Activated CD4-positive, CD25-positive, alpha-beta regulatory T cell treated with anti-CD3 and anti-CD28 coated beads, Interleukin-2, amount 50 U/mL, for 16 hours (primary cell): Measurements from ENCODE around the gene POLRMT.
A peak's percentile ranks its signal among the peaks of the same experiment; 100 is the strongest.
"Not testable (repeated sequence)": the region's sequence is repeated elsewhere in the genome, so short reads cannot be mapped to it uniquely, and the experiment has no call there.

Experiments used
- DNase-seq: peaks from one replicate; pipeline ENCODE4 v3.0.0-alpha.2; 2020; ENCODE audit warnings: low read depth, low spot score

Gene POLRMT

GRCh38 chr19:611481-611868 lies 21.9 kb downstream of the POLRMT start:
- peak; percentile 36 for DNase-seq

DNA sequence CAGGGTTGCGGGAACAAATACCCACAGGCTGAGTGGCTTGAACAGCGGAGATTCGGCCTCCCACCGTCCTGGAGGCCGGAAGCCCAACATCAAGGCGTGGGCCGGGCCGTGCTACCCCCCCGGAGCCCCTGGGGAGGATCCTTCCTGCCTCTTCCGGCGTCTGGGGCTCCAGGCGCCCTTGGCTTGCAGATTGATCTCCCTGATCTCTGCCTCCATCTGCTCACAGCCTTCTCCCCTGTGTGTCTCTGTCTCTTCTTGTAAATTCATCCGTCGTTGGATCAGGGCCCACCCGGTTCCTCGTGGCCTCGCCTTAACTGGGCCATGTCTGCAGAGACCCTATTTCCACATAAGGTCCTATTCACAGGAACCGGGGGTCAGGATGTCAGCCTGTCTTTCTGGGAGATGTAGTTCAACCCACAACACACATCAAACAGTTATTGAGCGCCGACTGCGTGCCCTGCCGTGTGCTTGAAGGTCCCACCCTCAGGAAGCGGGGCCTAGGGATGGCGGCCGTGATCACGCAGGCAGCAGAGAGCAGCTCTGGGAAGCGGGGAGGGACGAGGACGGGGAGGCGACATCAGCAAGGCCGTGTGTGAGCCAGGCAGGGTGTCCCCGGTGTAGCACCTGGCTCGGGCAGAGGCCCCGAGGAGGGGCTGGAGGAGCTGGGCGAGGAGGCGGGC lies 22.4 kb downstream of the POLRMT start:
- DNase-seq, result no peak

- DNase-seq, result no peak
Observed at GRCh38 chr19:610071-610800, 23.1 kb downstream of the POLRMT start.

DNA sequence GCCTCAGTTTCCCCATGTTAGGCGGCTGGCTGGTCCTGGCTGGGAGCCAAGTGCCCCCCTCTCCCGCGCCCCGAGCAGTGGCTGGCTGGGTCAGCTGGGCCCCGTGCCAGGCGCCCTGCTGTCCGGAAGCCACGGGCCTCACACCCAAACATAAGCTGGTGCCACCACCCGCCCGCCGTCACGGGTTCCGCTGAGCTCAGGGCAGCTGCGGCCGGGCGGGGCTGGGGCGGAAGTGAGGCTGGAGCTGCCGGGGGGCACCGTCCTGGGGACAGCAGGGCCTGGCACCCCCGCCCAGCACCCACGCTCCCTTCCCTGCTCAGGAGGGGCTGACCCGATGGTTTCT lies 24.4 kb downstream of the POLRMT start:
- DNase-seq, result no peak

GRCh38 chr19:608155-609003 lies 25.0 kb downstream of the POLRMT start:
- no peak for DNase-seq

DNA sequence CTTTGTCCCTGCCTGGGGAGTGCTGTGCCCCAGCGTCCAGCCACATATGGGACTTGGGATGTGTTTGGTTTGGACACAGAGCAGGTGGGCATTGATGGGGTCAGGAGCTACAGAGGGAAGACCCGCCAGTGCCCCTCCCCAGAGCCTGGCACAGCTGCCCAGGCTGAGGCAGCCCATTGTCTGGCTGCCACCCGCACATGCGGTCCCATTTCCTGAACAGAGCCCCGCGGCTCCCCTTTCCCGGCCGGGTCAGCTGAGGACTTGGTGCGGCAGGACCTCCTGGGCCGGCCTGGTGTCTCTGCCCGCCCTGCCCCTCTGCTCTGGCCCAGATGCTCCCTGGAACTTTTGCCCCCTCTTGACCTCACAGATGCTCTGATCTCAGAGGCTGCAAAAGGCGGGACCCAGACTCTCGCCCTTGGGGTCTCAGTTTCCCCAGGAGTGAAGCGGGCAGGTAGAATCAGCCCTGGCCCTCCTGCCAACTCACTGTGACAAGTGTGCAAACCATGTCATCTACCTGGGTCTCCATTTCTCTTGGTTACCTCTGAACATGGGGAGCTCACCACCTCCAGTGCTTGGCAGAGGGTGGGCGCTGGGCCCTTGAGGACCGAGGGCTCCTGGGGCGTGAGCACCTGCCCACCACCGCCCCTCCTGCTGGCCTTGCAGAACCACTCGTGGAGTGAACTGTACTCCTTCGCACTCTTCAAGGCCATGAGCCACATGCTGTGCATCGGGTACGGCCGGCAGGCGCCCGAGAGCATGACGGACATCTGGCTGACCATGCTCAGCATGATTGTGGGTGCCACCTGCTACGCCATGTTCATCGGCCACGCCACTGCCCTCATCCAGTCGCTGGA lies 25.8 kb downstream of the POLRMT start:
- no peak for DNase-seq

DNA sequence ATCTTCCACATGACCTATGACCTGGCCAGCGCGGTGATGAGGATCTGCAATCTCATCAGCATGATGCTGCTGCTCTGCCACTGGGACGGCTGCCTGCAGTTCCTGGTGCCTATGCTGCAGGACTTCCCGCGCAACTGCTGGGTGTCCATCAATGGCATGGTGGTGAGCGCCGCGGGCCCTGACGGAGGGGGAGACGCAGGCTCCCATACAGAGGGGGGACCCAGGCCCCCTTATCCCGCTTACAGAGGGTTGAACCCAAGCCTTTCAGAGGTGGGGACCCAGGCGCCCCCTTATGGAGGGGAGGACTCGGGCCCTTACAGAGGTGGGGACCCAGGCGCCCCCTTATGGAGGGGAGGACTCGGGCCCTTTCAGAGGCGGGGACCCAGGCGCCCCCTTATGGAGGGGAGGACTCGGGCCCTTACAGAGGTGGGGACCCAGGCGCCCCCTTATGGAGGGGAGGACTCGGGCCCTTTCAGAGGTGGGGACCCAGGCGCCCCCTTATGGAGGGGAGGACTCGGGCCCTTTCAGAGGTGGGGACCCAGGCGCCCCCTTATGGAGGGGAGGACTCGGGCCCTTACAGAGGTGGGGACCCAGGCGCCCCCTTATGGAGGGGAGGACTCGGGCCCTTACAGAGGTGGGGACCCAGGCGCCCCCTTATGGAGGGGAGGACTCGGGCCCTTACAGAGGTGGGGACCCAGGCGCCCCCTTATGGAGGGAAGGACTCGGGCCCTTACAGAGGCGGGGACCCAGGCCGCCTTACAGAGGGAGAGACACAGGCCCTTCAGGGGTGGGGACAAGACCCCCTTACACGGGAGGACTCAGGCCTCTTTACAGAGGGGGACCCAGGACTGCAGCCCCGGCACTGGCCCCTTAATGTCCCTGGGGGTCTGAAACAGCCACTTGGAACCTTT lies 28.0 kb downstream of the POLRMT start:
- not testable (repeated sequence) for DNase-seq

GRCh38 chr19:604355-604754 lies 29.0 kb downstream of the POLRMT start:
- no peak for DNase-seq

GRCh38 chr19:603779-604178 lies 29.6 kb downstream of the POLRMT start:
- not testable (repeated sequence) for DNase-seq

DNA sequence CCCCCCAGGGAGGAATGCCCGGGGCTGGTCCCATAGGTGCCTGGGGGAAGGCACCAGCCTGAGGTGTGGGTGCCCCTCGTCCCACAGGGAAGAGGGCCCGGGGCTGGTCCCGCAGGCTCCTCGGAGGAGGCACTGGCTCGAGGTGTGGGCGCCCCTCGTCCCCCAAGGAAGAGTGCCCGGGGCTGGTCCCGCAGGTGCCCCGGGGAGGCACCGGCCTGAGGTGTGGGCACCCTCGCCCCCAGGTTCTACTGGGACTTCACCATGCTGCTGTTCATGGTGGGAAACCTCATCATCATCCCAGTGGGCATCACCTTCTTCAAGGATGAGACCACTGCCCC lies 30.1 kb downstream of the POLRMT start:
- DNase-seq, result not testable (repeated sequence)

DNA sequence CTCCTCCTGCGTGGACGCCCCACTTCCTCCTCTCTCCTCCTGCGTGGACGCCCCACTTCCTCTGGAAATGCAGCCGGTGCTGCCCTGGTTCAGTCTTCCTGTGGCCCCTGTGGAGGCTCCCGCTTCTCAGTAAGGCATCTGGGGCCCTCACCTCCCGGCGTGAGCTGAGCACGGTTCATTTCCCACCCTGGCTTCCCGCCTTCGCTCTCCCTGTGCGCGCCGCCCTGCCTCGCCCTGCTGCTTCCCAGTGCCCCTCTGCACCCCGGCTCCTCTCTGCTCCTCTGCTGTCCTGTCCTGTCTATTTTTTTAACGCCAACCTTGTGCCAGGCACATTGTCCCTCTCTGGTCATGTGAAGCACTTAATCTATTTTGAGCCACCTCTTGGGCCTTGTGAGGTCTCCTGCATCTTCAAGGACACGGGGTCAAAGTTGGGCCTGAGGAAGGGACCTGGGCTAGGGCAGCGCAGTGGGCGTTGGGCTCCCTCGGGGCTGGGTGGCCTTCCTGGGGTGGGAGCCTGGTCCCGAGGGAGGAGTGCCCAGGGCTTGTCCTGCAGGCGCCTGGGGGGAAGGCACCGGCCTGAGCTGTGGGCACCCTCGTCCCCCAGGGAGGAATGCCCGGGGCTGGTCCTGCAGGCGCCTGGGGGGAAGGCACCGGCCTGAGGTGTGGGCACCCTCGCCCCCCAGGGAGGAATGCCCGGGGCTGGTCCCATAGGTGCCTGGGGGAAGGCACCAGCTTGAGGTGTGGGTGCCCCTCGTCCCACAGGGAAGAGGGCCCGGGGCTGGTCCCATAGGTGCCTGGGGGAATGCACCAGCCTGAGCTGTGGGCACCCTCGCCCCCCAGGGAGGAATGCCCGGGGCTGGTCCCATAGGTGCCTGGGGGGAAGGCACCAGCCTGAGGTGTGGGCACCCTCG lies 30.7 kb downstream of the POLRMT start:
- DNase-seq, result no peak

DNA sequence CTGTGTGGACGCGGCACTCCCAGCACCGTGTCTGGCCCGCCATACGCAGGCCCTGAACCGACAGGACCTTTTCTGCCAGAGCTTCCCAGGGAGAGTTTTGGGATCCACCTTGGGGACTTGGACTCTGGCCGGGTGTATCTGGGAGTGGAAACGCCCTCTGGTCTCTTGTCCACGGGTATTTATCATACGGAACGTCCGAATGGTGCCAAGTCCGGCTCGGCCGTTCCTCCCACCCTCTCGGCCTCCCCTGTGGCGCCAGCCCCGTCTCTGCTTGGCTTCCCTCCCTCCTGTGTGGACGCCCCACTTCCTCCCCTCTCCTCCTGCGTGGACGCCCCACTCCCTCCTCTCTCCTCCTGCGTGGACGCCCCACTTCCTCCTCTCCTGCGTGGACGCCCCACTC lies 31.5 kb downstream of the POLRMT start:
- DNase-seq, result no peak

- no peak for DNase-seq
Observed at GRCh38 chr19:601310-601709, 32.0 kb downstream of the POLRMT start.

- DNase-seq, result no peak
Observed at GRCh38 chr19:597406-598315, 35.7 kb downstream of the POLRMT start.

GRCh38 chr19:596263-596655 lies 37.1 kb downstream of the POLRMT start:
- DNase-seq, result no peak

- DNase-seq, result no peak
Observed at GRCh38 chr19:595326-596262, 37.7 kb downstream of the POLRMT start.

DNA sequence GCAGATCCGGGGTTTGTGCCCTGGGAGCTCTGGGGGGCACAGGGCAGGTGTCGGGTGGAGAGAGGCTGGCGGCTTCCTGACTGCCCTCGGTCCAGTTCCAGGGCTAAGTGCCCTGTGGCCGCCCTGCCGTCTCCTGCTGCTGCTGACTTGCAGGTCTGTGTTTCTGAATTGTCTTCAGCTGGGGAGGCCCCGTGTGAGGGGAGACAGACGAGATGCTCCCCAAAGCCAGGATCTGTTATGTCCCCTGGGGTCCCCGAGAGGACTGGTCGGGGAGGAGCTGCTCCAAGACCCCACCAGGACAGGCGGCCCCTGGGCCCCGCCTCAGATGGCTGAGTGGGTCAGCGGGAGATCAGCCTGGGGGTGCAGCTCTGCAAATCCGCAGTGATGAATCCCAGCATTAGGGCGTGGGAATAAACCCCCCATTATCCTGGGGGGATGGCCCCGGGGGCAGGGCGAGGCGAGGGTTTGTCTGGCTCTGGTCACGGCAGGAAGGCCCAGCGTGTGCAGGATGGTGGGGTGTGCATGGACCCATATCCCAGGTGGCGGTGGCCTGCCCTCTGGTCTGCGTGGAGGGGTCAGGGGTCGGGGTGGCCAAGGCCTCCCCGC lies 39.0 kb downstream of the POLRMT start:
- DNase-seq, result no peak
